ENCODE data around the gene GRAP. TPM values are rescaled to one million over a fixed set of nuclear protein-coding genes. Genes with fewer than 3 reads are reported as not detected.

The GRAP gene
- total RNA-seq, 2 donors from 2014 or later, result 0.15 TPM; not detected in 1

DNA sequence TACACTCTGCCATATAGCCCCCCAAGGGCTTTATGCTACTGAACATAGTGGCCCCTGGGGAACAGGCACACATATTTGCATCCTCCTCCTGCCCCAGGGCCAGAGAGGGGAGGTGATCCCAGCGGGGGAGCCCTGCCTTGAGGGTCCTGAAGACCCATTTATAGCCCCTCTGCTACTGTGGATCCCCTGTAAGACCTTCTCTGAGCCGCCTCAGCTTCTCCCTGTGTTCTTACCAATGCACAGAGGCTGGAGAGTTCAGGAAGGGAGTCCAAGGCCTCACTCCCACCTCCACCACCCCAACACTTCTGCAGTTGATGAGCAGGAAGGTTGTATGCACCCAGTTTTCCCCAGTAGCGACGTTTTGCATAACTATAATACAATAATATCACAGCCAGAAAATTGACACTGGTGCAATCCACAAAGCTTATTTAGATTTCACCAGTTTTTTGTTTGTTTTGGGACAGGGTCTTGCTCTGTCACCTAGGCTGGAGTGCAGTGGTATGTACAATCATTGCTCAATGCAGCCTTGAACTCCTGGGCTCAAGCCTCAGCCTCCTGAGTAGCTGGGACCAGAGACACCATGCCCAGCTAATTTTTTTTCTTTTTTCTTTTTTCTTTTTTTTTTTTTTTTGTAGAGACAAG, 40.8 kb downstream of the GRAP start:
- H3K9me3 ChIP-seq (ENCODE audit: control insufficient read depth, low read length), result peaks cover 7% of the 10 kb centered on the region
- DNase-seq, result no peak
- H3K9ac ChIP-seq (ENCODE audit: extremely low read depth, low read length, poor library complexity, severe bottlenecking), result no peak overlapping the region
- no peak overlapping the region for H3K4me3 ChIP-seq (ENCODE audit: low read length)
- Mint-ChIP-seq H3K27me3 (ENCODE audit: insufficient read depth) (no peaks in the 10 kb centered on the region), H3K36me3 (ENCODE audit: low read depth) (no peaks in the 10 kb centered on the region), H3K4me3 (peak overlapping the region; percentile 78), H3K27ac (no peak overlapping the region), H3K4me1 (peaks cover 15% of the 10 kb centered on the region), H3K9me3 (peaks cover 10% of the 10 kb centered on the region)
- H3K4me1 ChIP-seq (ENCODE audit: control insufficient read depth, insufficient read depth, low read length), result peaks cover 5% of the 10 kb centered on the region
- TF ChIP-seq, protein P1, sequence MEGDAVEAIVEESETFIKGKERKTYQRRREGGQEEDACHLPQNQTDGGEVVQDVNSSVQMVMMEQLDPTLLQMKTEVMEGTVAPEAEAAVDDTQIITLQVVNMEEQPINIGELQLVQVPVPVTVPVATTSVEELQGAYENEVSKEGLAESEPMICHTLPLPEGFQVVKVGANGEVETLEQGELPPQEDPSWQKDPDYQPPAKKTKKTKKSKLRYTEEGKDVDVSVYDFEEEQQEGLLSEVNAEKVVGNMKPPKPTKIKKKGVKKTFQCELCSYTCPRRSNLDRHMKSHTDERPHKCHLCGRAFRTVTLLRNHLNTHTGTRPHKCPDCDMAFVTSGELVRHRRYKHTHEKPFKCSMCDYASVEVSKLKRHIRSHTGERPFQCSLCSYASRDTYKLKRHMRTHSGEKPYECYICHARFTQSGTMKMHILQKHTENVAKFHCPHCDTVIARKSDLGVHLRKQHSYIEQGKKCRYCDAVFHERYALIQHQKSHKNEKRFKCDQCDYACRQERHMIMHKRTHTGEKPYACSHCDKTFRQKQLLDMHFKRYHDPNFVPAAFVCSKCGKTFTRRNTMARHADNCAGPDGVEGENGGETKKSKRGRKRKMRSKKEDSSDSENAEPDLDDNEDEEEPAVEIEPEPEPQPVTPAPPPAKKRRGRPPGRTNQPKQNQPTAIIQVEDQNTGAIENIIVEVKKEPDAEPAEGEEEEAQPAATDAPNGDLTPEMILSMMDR (conservative IDR thresholded peaks at IDR 0.05), result no peak
- peaks cover 15% of the 10 kb centered on the region for H3K36me3 ChIP-seq (ENCODE audit: control insufficient read depth, insufficient read depth, low read length)
- H3K27me3 ChIP-seq (ENCODE audit: control insufficient read depth, insufficient read depth, low read length, poor library complexity, severe bottlenecking), result no peaks in the 10 kb centered on the region
- no peak overlapping the region for H3K27ac ChIP-seq (ENCODE audit: low read depth, low read length)
- WGBS, 2 experiments (ENCODE audit: insufficient coverage in 1 of 2, insufficient read length in 1 of 2), result 88 to 91% methylated on average over 1 to 4 of the region's 4 CpGs

DNA sequence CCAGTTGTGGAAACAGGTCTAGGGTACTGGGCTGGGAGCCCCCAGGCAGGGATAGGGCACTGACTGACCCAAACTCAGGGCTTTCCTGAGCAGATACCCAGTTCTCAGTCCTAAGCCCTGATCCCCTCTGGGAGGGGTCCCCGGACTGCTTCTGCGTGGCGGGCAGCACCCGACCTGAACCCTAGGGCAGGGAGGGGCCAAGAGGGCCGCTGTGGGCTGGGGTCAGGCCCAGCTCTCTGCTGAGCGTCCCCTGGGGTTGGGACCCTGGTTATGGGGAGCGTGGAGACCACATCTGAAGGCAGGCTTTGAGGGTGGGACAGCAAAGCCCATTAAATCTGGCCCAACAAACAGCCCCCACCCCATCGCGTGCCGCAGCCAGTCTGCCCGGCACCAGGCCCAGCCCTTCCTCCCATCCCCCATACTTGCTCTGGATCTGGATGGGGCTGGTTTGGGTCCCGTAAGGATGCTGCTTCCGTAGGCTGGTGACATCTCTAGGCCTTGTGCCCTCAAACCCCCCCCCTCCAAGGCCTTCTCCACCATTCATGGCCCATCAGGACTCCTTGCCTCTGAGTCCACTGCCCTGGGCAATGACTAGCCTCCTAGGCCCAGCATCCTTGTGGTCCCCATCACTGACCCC, 41.5 kb downstream of the GRAP start:
- Histone ChIP-seq H3K9ac (ENCODE audit: extremely low read depth, low read length, poor library complexity, severe bottlenecking) (peak overlapping the region; percentile 47), H3K36me3 (ENCODE audit: control insufficient read depth, insufficient read depth, low read length) (peaks cover 17% of the 10 kb centered on the region), H3K4me3 (ENCODE audit: low read length) (peak overlapping the region; percentile 75), H3K27me3 (ENCODE audit: control insufficient read depth, insufficient read depth, low read length, poor library complexity, severe bottlenecking) (no peaks in the 10 kb centered on the region), H3K9me3 (ENCODE audit: control insufficient read depth, low read length) (peaks cover 7% of the 10 kb centered on the region), H3K27ac (ENCODE audit: low read depth, low read length) (no peak overlapping the region), H3K4me1 (ENCODE audit: control insufficient read depth, insufficient read depth, low read length) (peaks cover 5% of the 10 kb centered on the region)
- no peaks in the 10 kb centered on the region for H3K27me3 Mint-ChIP-seq (ENCODE audit: insufficient read depth)
- peaks cover 11% of the 10 kb centered on the region for H3K4me1 Mint-ChIP-seq
- DNase-seq, result no peak
- peak overlapping the region; percentile 78 for H3K4me3 Mint-ChIP-seq
- TF ChIP-seq, protein P1 (conservative IDR thresholded peaks at IDR 0.05), result no peak
- WGBS, 2 experiments (ENCODE audit: insufficient coverage in 1 of 2, insufficient read length in 1 of 2), result 82% methylated on average over 6 to 13 of the region's 13 CpGs
- no peak overlapping the region for H3K27ac Mint-ChIP-seq
- H3K36me3 Mint-ChIP-seq (ENCODE audit: low read depth), result no peaks in the 10 kb centered on the region
- peaks cover 10% of the 10 kb centered on the region for H3K9me3 Mint-ChIP-seq

DNA sequence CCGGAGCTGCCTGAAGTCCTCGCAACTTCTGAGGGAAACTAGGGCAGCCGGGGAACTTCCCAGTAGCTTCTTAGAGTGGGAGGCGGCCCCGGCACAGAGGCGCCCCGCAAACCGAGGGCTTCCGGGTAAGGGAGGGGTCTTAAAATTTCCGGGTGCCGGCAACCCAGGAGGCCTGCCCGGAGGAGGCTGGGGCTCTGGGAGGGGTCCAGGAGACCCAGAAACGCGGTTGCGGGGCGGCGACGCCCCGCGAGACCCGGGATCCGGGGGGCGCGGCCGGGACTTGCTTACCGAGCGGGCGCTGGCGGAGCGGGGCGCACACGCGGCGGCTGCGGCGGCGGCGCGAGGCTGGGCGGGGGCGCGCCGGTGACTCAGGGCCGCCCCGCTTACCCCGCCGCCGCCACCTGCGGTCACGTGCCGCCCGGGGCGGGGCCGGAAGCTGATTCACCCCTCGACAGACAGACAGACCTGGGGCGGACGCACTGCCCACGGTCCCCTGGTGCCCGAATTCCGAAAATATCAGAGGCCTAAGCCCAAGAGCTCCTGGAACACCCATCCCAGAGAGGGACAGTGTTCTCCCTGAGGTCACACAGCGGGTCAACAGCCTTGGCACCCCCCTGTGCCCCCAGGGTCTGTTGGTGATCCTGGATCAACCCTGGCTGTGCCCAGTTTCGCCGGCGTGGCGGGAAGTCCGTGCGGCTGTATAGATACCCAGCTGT, 42.2 kb downstream of the GRAP start, which contains the start of gene FAM83G:
TSS of gene FAM83G (minus strand) at position 344 of the 716 bp plus-strand sequence. CDS start 723 bp downstream, outside the sequence.
- Mint-ChIP-seq H3K4me1 (peaks cover 7% of the 10 kb centered on the region), H3K36me3 (ENCODE audit: low read depth) (peaks cover under 1% of the 10 kb centered on the region), H3K4me3 (peak within 1 kb of the TSS; percentile 78), H3K27me3 (ENCODE audit: insufficient read depth) (no peaks in the 10 kb centered on the region), H3K27ac (peak within 1 kb of the TSS; percentile 90), H3K9me3 (peaks cover 10% of the 10 kb centered on the region)
- Histone ChIP-seq H3K4me1 (ENCODE audit: control insufficient read depth, insufficient read depth, low read length) (peaks cover 5% of the 10 kb centered on the region), H3K4me3 (ENCODE audit: low read length) (peak within 1 kb of the TSS; percentile 79), H3K9ac (ENCODE audit: extremely low read depth, low read length, poor library complexity, severe bottlenecking) (peak within 1 kb of the TSS; percentile 53), H3K27ac (ENCODE audit: low read depth, low read length) (no peak within 1 kb of the TSS), H3K36me3 (ENCODE audit: control insufficient read depth, insufficient read depth, low read length) (peaks cover 21% of the 10 kb centered on the region), H3K9me3 (ENCODE audit: control insufficient read depth, low read length) (peaks cover 7% of the 10 kb centered on the region), H3K27me3 (ENCODE audit: control insufficient read depth, insufficient read depth, low read length, poor library complexity, severe bottlenecking) (no peaks in the 10 kb centered on the region)
- peak; percentile 93 for DNase-seq
- 6 to 7% methylated on average over 51 to 67 of the region's 67 CpGs for WGBS, 2 experiments (ENCODE audit: insufficient coverage in 1 of 2, insufficient read length in 1 of 2)
- TF ChIP-seq, protein P1 (conservative IDR thresholded peaks at IDR 0.05), result no peak
